Prostate gland (tissue), 2 donors: ENCODE results near the gene ERICH6.

Source experiments
- CTCF ChIP-seq, 4 experiments: fragments of 200-600 bp in 2 of 4; fragments of 450-650 bp in 2 of 4; sonication (generic) in 2 of 4; IDR thresholded peaks; 1 replicate in 3 of 4; 2 replicates in 1 of 4; pipeline ENCODE4 v1.5.1; 2016 to 2019; ENCODE audit warnings: antibody characterized with exemption in 4 of 4, mild to moderate bottlenecking in 2 of 4, moderate library complexity in 2 of 4
- POLR2A ChIP-seq: fragments of 450-650 bp; IDR thresholded peaks from one replicate; pipeline ENCODE4 v1.6.1; 2016; ENCODE audit warnings: antibody characterized with exemption, mild to moderate bottlenecking
- POLR2AphosphoS5 ChIP-seq: sonication (generic); formaldehyde crosslinking; IDR thresholded peaks from one replicate; pipeline ENCODE4 v1.6.1; 2017; ENCODE audit warnings: antibody characterized with exemption

GRCh38 chr3:150663461-150663860 is 40.3 kb downstream of the ERICH6 start:
- TF ChIP-seq CTCF (IDR thresholded peaks at IDR 0.05) (no peak), POLR2A (no peak), POLR2AphosphoS5 (no peak)
